GM19468 (cell line): Measurements from ENCODE around the gene PRKCZ.

Source experiments
- ATAC-seq: cut with Tn5 transposase; IDR thresholded peaks from one replicate; pipeline ENCODE4 v1.9.1; 2021; ENCODE audit warnings: mild to moderate bottlenecking, moderate library complexity, moderate number of reproducible peaks; ENCODE audit not compliant: unreplicated experiment; ENCODE audit errors: extremely low read depth

Gene PRKCZ

GRCh38 chr1:2185880-2186855, 136.0 kb downstream of the PRKCZ start:
- no peak for ATAC-seq

GRCh38 chr1:2186901-2187300, 136.7 kb downstream of the PRKCZ start:
- no peak for ATAC-seq

- ATAC-seq, result no peak
Measured at GRCh38 chr1:2187619-2188018, 137.4 kb downstream of the PRKCZ start.

GRCh38 chr1:2188336-2188735, 138.1 kb downstream of the PRKCZ start:
- ATAC-seq, result no peak

GRCh38 chr1:2189459-2190425, 139.5 kb downstream of the PRKCZ start:
- peak; percentile 55 for ATAC-seq

- ATAC-seq, result no peak
Measured at GRCh38 chr1:2190491-2190976, 140.3 kb downstream of the PRKCZ start.

GRCh38 chr1:2192031-2192995, 142.1 kb downstream of the PRKCZ start:
- ATAC-seq, result no peak

GRCh38 chr1:2193514-2194281, 143.5 kb downstream of the PRKCZ start:
- ATAC-seq, result no peak

GRCh38 chr1:2194319-2194897, 144.2 kb downstream of the PRKCZ start, which contains the start of gene FAAP20:
Gene FAAP20 (minus strand): TSS chr1:2194772. CDS start chr1:2194749, 23 bp downstream.
- peak; percentile 5 for ATAC-seq

GRCh38 chr1:2194898-2195673, 144.9 kb downstream of the PRKCZ start:
- peak; percentile 43 for ATAC-seq

- no peak for ATAC-seq
Measured at GRCh38 chr1:2195785-2196184, 145.6 kb downstream of the PRKCZ start.

- no peak for ATAC-seq
Measured at GRCh38 chr1:2196901-2197638, 146.9 kb downstream of the PRKCZ start.

GRCh38 chr1:2197707-2198165, 147.5 kb downstream of the PRKCZ start:
- ATAC-seq, result no peak

- ATAC-seq, result no peak
Measured at GRCh38 chr1:2198571-2198970, 148.4 kb downstream of the PRKCZ start.

GRCh38 chr1:2199042-2199810, 149.0 kb downstream of the PRKCZ start:
- ATAC-seq, result no peak
